AG04449 (cell line): ENCODE data around the gene THBS1.

ENCODE experiments used
- CTCF ChIA-PET: fragments of 350-600 bp; formaldehyde crosslinking; extraction: SDS; loops from one replicate; lab custom pipeline; 2021; ENCODE audit warnings: antibody characterized with exemption; lab: Yijun Ruan, JAX
- POLR2A ChIA-PET: fragments of 400-600, 350-600 bp; formaldehyde crosslinking; extraction: SDS; loops from one replicate; lab custom pipeline; 2020; ENCODE audit warnings: antibody characterized with exemption, inconsistent platforms; lab: Yijun Ruan, JAX
- DNase-seq: peaks from one replicate; pipeline ENCODE4 v3.0.0-alpha.2; 2010; ENCODE audit warnings: low read depth, low spot score
- H3K4me3 ChIP-seq: 2 replicates; pipeline ENCODE4 v1.5.1; 2011; ENCODE audit warnings: low read depth, mild to moderate bottlenecking, control low read depth, low read length
- TF ChIP-seq, protein P1 (sequence below): IDR thresholded peaks from one replicate; pipeline ENCODE4 v1.5.1; 2011; ENCODE audit warnings: mild to moderate bottlenecking, moderate library complexity, low read length, control low read depth, inconsistent platforms; ENCODE audit not compliant: insufficient read depth; ENCODE audit errors: missing control alignments

The THBS1 gene

DNA sequence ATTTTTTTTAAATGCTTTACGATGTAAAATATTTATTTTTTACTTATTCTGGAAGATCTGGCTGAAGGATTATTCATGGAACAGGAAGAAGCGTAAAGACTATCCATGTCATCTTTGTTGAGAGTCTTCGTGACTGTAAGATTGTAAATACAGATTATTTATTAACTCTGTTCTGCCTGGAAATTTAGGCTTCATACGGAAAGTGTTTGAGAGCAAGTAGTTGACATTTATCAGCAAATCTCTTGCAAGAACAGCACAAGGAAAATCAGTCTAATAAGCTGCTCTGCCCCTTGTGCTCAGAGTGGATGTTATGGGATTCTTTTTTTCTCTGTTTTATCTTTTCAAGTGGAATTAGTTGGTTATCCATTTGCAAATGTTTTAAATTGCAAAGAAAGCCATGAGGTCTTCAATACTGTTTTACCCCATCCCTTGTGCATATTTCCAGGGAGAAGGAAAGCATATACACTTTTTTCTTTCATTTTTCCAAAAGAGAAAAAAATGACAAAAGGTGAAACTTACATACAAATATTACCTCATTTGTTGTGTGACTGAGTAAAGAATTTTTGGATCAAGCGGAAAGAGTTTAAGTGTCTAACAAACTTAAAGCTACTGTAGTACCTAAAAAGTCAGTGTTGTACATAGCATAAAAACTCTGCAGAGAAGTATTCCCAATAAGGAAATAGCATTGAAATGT is 15.6 kb downstream of the THBS1 start:
- POLR2A ChIA-PET: interaction anchor here (0.7 kb wide), 1 partner anchor 326 kb away, joined by 3 read pairs; no protein-coding TSS in a partner anchor
- CTCF ChIA-PET: no interaction called here

GRCh38 chr15:39597336-39597735 is 16.5 kb downstream of the THBS1 start:
- CTCF ChIA-PET: interaction anchor here (2.4 kb wide), 1 partner anchor 160 kb away, joined by 10 read pairs; no protein-coding TSS in a partner anchor
- POLR2A ChIA-PET: no interaction called here
- H3K4me3 ChIP-seq: no peak overlapping the region
- TF ChIP-seq, protein P1, sequence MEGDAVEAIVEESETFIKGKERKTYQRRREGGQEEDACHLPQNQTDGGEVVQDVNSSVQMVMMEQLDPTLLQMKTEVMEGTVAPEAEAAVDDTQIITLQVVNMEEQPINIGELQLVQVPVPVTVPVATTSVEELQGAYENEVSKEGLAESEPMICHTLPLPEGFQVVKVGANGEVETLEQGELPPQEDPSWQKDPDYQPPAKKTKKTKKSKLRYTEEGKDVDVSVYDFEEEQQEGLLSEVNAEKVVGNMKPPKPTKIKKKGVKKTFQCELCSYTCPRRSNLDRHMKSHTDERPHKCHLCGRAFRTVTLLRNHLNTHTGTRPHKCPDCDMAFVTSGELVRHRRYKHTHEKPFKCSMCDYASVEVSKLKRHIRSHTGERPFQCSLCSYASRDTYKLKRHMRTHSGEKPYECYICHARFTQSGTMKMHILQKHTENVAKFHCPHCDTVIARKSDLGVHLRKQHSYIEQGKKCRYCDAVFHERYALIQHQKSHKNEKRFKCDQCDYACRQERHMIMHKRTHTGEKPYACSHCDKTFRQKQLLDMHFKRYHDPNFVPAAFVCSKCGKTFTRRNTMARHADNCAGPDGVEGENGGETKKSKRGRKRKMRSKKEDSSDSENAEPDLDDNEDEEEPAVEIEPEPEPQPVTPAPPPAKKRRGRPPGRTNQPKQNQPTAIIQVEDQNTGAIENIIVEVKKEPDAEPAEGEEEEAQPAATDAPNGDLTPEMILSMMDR: no peak
- DNase-seq: no peak

More for the DNA sequence above, 15.6 kb downstream of the THBS1 start:
- TF ChIP-seq, protein P1: no peak
- peak; percentile 77 for DNase-seq
- H3K4me3 ChIP-seq: no peak overlapping the region

GRCh38 chr15:39597751-39598185 is 16.9 kb downstream of the THBS1 start:
- peak; percentile 94 for DNase-seq
- no peak overlapping the region for H3K4me3 ChIP-seq
- TF ChIP-seq, protein P1: no peak
- POLR2A ChIA-PET: interaction anchor here (0.9 to 1.7 kb wide), 4 partner anchors 8 to 159 kb away, joined by 4 to 7 read pairs (median 5); partner anchors contain the start of gene THBS1
- CTCF ChIA-PET: interaction anchor here (1.5 to 2.4 kb wide), 2 partner anchors 88 to 159 kb away, joined by 3 to 10 read pairs; no protein-coding TSS in a partner anchor

GRCh38 chr15:39598186-39598850 is 17.4 kb downstream of the THBS1 start:
- DNase-seq: peak; percentile 90
- ChIA-PET CTCF (interaction anchor here (0.8 to 2.4 kb wide), 3 partner anchors 87 to 890 kb away, joined by 3 to 10 read pairs (median 3); no protein-coding TSS in a partner anchor), POLR2A (interaction anchor here (0.7 to 1.9 kb wide), 7 partner anchors 9 to 454 kb away, joined by 3 to 7 read pairs (median 4); partner anchors contain the start of gene THBS1)
- no peak overlapping the region for H3K4me3 ChIP-seq
- TF ChIP-seq, protein P1: no peak

- TF ChIP-seq, protein P1: no peak
- no peak overlapping the region for H3K4me3 ChIP-seq
- CTCF ChIA-PET: interaction anchor here (0.8 to 2.4 kb wide), 3 partner anchors 86 to 891 kb away, joined by 3 to 10 read pairs (median 3); no protein-coding TSS in a partner anchor
- peak; percentile 42 for DNase-seq
- POLR2A ChIA-PET: interaction anchor here (0.7 to 1.9 kb wide), 8 partner anchors 13 to 455 kb away, joined by 3 to 7 read pairs (median 4); partner anchors contain the start of gene THBS1
Observed at GRCh38 chr15:39598958-39599845, 18.3 kb downstream of the THBS1 start.
